Measurements from ENCODE around the gene CCL17.
A peak's percentile ranks its signal among the peaks of the same experiment; 100 is the strongest.

The CCL17 gene

GRCh38 chr16:57447186-57447962 is 42.8 kb downstream of the CCL17 start, which contains the start of the genes CIAPIN1 and COQ9:
Gene CIAPIN1, minus strand, starts transcription at chr16:57447385. Its CDS starts 6,457 bp downstream, at chr16:57440928.
Gene COQ9, plus strand, starts transcription at chr16:57447479. Its CDS starts 27 bp downstream, at chr16:57447506.
- H3K36me3 Mint-ChIP-seq (ENCODE audit: low read depth), result peaks cover 29% of the 10 kb centered on the region
- peak; percentile 89 for DNase-seq
- H3K4me3 Mint-ChIP-seq, result peak within 1 kb of the TSS; percentile 94
- no peak for TF ChIP-seq CTCF (IDR thresholded peaks at IDR 0.05)
- no peaks in the 10 kb centered on the region for H3K27me3 Mint-ChIP-seq (ENCODE audit: low read depth, poor library complexity)
- H3K27ac Mint-ChIP-seq, result peak within 1 kb of the TSS; percentile 75
- peaks cover 24% of the 10 kb centered on the region for H3K4me1 Mint-ChIP-seq
- peaks cover 5% of the 10 kb centered on the region for H3K9me3 Mint-ChIP-seq

GRCh38 chr16:57452021-57452420 is 47.5 kb downstream of the CCL17 start:
- H3K9me3 Mint-ChIP-seq, result no peaks in the 10 kb centered on the region
- H3K27ac Mint-ChIP-seq, result no peak overlapping the region
- peaks cover 49% of the 10 kb centered on the region for H3K36me3 Mint-ChIP-seq (ENCODE audit: low read depth)
- no peak overlapping the region for H3K4me3 Mint-ChIP-seq
- H3K4me1 Mint-ChIP-seq, result peaks cover 13% of the 10 kb centered on the region
- H3K27me3 Mint-ChIP-seq (ENCODE audit: low read depth, poor library complexity), result no peaks in the 10 kb centered on the region
- no peak for DNase-seq
- no peak for TF ChIP-seq CTCF (IDR thresholded peaks at IDR 0.05)

- peak; percentile 98 for TF ChIP-seq CTCF (IDR thresholded peaks at IDR 0.05)
- Mint-ChIP-seq H3K27ac (peak within 1 kb of the TSS; percentile 93), H3K9me3 (no peaks in the 10 kb centered on the region), H3K4me3 (peak within 1 kb of the TSS; percentile 97), H3K36me3 (ENCODE audit: low read depth) (peaks cover 29% of the 10 kb centered on the region), H3K4me1 (peaks cover 13% of the 10 kb centered on the region), H3K27me3 (ENCODE audit: low read depth, poor library complexity) (no peaks in the 10 kb centered on the region)
- peak; percentile 95 for DNase-seq
These were observed 57.8 kb downstream of the CCL17 start, which contains the start of gene POLR2C for GRCh38 chr16:57462209-57462977. Gene POLR2C, plus strand, starts transcription at chr16:57462679. Its CDS starts 46 bp downstream, at chr16:57462725.

- Mint-ChIP-seq H3K36me3 (ENCODE audit: low read depth) (peaks cover 35% of the 10 kb centered on the region), H3K27ac (no peak overlapping the region), H3K9me3 (no peaks in the 10 kb centered on the region), H3K4me1 (peaks cover 13% of the 10 kb centered on the region), H3K27me3 (ENCODE audit: low read depth, poor library complexity) (no peaks in the 10 kb centered on the region), H3K4me3 (peak overlapping the region; percentile 97)
- no peak for TF ChIP-seq CTCF (IDR thresholded peaks at IDR 0.05)
- no peak for DNase-seq
These were observed 58.4 kb downstream of the CCL17 start for GRCh38 chr16:57462978-57463362.

- Mint-ChIP-seq H3K9me3 (no peaks in the 10 kb centered on the region), H3K27ac (peak overlapping the region; percentile 12), H3K4me3 (no peak overlapping the region), H3K27me3 (ENCODE audit: low read depth, poor library complexity) (no peaks in the 10 kb centered on the region), H3K36me3 (ENCODE audit: low read depth) (peaks cover 50% of the 10 kb centered on the region), H3K4me1 (peaks cover 13% of the 10 kb centered on the region)
- TF ChIP-seq CTCF (IDR thresholded peaks at IDR 0.05), result no peak
- DNase-seq, result no peak
These were observed 60.0 kb downstream of the CCL17 start for GRCh38 chr16:57464523-57464922.
